WERI-Rb-1 (cell line): ENCODE data around the gene IKBKE.

ENCODE experiments used
- DNase-seq: peaks from one replicate; pipeline ENCODE4 v3.0.0-alpha.2; 2020
- H3K27ac ChIP-seq: fragments of 250-450 bp; sonication (Bioruptor Pico); 2 replicates; pipeline ENCODE4 v1.5.1; 2020; ENCODE audit warnings: mild to moderate bottlenecking, moderate library complexity
- H3K27me3 ChIP-seq: fragments of 250-450 bp; sonication (Bioruptor Pico); 2 replicates; pipeline ENCODE4 v1.5.1; 2021; ENCODE audit warnings: mild to moderate bottlenecking, low read depth, moderate library complexity; ENCODE audit not compliant: insufficient read depth, severe bottlenecking
- H3K36me3 ChIP-seq: fragments of 250-450 bp; sonication (Bioruptor Pico); 2 replicates; pipeline ENCODE4 v1.5.1; 2020; ENCODE audit warnings: mild to moderate bottlenecking, moderate library complexity
- H3K4me3 ChIP-seq: 2 replicates; pipeline ENCODE4 v1.5.1; 2011; ENCODE audit warnings: low read depth, mild to moderate bottlenecking, control low read depth, low read length
- H3K9me3 ChIP-seq: fragments of 250-450 bp; sonication (Bioruptor Pico); 2 replicates; pipeline ENCODE4 v1.5.1; 2021; ENCODE audit warnings: mild to moderate bottlenecking, moderate library complexity; ENCODE audit not compliant: severe bottlenecking
- CTCF ChIP-seq: IDR thresholded peaks from 2 replicates; pipeline ENCODE4 v1.5.1; 2011; ENCODE audit warnings: low read depth, mild to moderate bottlenecking, control low read depth, inconsistent platforms, low read length

IKBKE gene

GRCh38 chr1:206538901-206539640 is 68.8 kb downstream of the IKBKE start:
- Histone ChIP-seq H3K27ac (no peak overlapping the region), H3K27me3 (no peaks in the 10 kb centered on the region), H3K4me3 (no peak overlapping the region), H3K9me3 (no peaks in the 10 kb centered on the region), H3K36me3 (no peaks in the 10 kb centered on the region; the same call in 1 of the 2 replicates)
- TF ChIP-seq CTCF, result no peak
- no peak for DNase-seq

- no peak overlapping the region for H3K27ac ChIP-seq
- H3K9me3 ChIP-seq, result no peaks in the 10 kb centered on the region
- no peaks in the 10 kb centered on the region for H3K27me3 ChIP-seq
- H3K36me3 ChIP-seq, result no peaks in the 10 kb centered on the region; the same call in 1 of the 2 replicates
- no peak for DNase-seq
- TF ChIP-seq CTCF, result no peak
- no peak overlapping the region for H3K4me3 ChIP-seq
Measured at GRCh38 chr1:206540044-206540780, 69.9 kb downstream of the IKBKE start.

GRCh38 chr1:206541236-206541833 is 71.1 kb downstream of the IKBKE start:
- DNase-seq, result no peak
- no peak overlapping the region for H3K4me3 ChIP-seq
- H3K27me3 ChIP-seq, result no peaks in the 10 kb centered on the region
- H3K9me3 ChIP-seq, result no peaks in the 10 kb centered on the region
- no peak overlapping the region for H3K27ac ChIP-seq
- no peak for TF ChIP-seq CTCF
- no peaks in the 10 kb centered on the region; the same call in 1 of the 2 replicates for H3K36me3 ChIP-seq

GRCh38 chr1:206544562-206545257 is 74.4 kb downstream of the IKBKE start:
- peak overlapping the region; percentile 60 for H3K27ac ChIP-seq
- no peaks in the 10 kb centered on the region for H3K9me3 ChIP-seq
- no peaks in the 10 kb centered on the region; the same call in 1 of the 2 replicates for H3K36me3 ChIP-seq
- no peak overlapping the region for H3K4me3 ChIP-seq
- H3K27me3 ChIP-seq, result no peaks in the 10 kb centered on the region
- TF ChIP-seq CTCF, result peak; percentile 94
- DNase-seq, result peak; percentile 96

- Histone ChIP-seq H3K27me3 (no peaks in the 10 kb centered on the region), H3K36me3 (no peaks in the 10 kb centered on the region; the same call in 1 of the 2 replicates), H3K9me3 (no peaks in the 10 kb centered on the region), H3K4me3 (no peak overlapping the region), H3K27ac (no peak overlapping the region)
- no peak for TF ChIP-seq CTCF
- DNase-seq, result no peak
Measured at GRCh38 chr1:206545351-206545750, 75.1 kb downstream of the IKBKE start.
